ENCODE results near the gene MAP3K5.
"Not testable (repeated sequence)": the region's sequence is repeated elsewhere in the genome, so short reads cannot be mapped to it uniquely, and the experiment has no call there.

Gene MAP3K5

DNA sequence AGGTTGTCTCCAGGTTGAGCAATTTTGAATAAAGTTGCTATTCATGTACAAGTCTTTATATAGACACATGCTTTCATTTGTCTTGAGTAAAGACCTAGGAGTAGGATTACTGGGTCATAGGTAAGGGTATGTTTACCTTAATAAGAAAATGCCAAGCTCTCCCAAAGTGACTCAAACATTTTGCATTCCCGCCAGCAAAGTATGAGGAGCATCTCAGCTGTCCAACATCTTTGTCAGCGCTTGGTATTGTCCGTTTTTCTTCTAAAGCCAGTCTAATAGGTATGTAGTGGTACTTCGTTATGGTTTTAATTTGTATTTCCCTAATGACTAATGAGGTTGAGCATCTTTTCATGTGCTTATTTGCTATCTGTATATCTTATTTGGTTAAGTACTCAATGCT lies 67.2 kb downstream of the MAP3K5 start:
- DNase-seq (ENCODE audit: low spot score), result no peak

DNA sequence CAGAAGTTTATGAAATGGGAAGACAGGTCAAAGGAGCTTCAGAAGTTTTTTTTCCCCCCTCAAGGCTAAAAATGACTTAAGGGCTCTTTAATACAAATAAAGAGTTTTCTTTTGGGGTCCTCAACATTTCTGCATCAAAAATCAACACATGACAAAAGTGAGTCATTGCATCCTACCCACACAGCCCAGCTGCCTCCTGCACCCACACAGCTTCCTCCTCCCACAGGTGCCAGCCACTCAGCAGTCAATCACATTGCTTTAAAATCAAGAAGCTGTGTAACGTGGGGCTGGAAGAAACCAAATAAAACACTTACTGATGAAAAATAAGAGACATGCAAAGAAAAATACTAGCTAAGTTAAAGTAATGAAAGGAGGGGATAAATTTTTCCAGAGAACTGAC lies 68.5 kb downstream of the MAP3K5 start:
- no peak for DNase-seq (ENCODE audit: low spot score)

DNA sequence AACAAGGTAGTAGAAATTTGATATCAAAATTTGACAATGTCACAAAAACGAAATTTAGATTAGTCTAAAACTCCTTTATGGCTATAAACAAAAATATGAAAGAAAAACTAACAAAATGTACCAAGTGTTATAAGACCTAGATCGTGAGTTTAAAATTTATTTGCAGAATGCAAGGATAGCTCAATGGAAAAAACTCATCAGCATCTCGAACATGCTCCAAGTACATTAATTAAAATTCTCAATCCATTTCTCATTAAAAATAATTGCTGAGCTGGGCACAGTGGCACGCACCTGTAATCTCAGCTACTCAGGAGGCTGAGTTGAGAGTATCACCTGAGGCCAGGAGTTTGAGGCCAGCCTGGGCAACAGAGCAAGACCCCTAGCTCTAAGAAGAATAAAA lies 70.8 kb downstream of the MAP3K5 start:
- no peak for DNase-seq (ENCODE audit: low spot score)

DNA sequence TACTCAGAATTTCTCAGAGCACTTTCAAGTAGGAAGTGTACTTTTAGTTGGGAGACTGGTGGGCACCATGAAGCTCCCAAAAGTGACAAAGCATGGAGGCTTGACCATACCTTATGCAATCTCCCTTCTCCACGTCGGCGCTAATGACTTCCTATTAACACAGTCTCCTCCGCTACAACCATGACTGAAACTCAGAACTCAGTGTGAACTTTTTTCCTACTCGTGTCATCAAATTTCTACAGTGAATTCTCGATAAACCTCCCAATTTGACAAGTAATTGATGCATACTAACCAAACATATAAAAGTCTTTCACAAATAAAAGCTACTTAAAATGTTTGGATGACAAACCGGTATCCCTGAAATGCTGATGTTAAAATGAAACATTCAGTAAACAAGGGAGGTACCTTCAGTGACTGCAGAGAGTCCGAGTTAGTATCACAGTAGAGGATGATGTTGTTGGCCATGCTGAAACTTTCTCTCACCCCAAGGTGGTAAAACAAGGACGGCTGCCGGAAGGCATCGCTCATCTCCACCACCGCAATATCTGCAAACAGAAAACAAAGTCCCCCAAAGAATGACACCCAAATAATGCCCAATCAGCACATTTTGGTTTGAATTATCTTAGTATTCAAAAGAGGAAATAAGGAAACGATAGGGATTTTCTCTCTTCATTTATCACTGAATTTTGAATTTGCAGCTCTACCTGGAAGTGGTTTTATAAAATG lies 72.1 kb downstream of the MAP3K5 start:
- DNase-seq (ENCODE audit: low spot score), result no peak

DNA sequence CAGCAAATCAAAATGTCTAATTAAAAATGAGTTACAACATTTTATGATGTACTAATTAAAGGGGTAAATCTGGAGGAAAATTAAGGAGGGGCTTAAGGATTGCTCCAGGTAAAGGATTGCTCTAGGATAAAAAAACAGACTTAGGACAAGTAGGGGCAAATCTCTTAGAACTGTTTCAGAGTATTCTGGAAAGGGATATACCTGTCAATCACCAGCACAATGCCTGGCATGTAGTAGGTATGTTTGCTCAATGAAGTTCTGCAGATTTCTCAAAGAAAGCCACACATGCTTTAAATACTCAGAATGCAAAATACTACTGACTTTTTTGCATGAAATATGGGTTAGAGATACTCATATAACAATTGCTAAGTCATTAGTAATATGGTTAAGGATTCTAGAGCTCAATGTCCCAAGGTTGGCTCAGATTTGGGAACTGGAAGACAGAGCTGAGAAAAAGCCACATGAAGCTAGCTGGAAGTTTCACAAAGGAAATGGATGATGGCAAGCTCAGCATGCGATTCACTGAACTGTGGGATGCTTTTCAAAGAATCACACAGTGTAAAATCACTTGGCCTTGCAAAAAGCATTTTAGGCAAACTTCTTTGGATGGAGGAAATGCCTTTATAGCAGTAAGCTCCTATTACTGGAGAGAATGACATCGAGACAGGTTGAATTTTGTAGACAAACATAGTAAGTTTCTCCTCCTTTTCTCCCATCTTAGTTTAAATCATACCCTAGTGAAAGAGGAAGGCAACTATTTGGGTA lies 72.8 kb downstream of the MAP3K5 start:
- DNase-seq (ENCODE audit: low spot score), result peak; percentile 68

DNA sequence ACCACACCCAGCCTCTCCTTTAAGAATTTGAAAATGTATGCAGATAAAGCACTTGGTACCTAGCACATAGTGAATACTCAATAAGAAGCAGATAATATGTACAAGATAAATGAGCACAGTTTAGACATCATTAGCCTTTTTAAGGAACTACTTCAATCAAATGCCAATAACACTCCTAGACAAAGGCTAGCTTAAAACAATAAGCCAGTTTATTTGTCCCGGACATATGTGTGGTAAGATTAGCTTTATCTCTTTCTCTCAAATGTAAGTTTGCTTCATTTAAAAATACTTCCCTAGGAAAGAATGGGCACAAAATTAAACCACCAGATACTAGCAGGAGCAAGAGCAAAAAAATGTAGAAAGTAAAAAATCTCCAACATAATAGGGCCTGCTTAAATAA lies 73.8 kb downstream of the MAP3K5 start:
- no peak for DNase-seq (ENCODE audit: low spot score)

DNA sequence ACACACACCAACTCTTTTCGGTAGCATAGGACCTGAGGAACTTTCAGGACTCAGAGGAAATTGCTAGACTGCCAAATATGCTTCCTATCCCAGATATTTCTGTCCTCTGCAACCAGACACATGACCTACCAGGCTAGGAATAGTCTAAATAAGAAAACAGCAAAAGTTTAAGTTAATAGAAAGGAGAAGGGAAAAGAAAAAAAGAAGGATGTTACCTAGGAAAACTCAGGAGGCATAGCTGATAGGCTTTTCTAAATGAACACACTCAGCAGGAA lies 74.6 kb downstream of the MAP3K5 start:
- DNase-seq (ENCODE audit: low spot score), result no peak

DNA sequence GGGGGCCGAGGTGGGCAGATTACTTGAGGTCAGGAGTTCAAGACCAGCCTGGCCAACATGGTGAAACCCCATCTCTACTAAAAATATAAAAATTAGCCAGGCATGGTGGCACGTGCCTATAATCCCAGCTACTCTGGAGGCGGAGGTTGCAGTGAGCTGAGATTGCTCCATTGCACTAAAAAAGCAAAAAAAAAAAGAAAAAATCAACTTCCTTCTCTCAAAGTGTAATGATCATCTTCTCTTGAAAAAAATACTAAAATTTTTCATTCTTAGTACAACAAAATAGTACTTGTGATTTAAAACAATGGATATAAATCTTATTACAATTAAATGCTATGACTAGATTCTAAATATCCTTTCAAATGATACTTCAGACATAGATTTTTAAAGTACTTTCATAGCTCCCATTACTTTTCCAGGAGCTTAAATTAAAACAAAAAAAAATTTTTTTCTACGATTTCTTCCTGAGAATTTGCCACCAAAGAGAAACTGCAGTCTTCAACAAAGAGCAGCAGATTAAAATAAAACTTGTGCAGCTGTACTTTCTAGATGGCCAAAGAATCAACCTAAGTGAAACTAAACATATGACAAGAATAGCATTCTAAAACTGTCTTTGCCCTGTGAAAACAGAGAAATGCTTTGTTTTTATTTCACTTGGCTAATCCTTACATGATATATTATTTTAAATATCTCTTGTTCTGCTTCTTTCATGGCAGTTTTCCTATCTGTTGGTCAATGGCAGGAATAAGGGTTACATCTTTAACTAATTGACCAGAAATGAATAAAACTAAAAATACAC lies 75.2 kb downstream of the MAP3K5 start:
- no peak for DNase-seq (ENCODE audit: low spot score)

DNA sequence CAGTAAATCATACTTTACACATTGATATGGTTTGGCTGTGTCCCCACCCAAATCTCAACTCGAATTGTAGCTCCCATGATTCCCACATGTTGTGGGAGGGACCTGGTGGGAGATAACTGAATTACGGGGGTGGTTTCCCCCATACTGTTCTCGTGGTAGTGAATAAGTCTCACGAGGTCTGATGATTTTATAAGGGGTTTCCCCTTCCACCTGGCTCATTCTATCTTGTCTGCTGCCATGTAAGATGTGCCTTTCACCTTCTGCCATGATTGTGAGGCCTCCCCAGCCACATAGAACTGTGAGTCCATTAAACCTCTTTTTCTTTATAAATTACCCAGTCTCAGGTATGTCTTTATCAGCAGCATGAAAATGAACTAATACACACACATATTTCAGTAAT lies 79.6 kb downstream of the MAP3K5 start:
- not testable (repeated sequence) for DNase-seq (ENCODE audit: low spot score)

DNA sequence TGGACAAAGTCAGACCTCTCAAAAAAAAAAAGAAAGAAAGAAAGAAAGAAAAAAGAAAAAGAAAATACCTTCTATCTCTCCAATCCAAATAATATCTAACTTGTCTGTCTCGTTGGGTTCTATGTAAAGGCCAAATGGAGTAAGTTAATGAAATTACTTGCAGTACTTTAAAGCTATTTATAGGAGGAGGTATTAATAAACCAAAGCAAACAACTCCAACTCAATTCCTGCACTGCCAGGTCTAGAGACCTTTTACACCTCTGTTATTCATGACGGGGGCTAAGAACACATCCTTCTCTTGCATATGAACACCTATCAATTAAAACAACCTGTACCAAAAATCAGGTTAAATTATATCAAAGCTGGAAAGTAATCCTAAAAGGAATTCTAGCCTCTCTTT lies 80.6 kb downstream of the MAP3K5 start:
- DNase-seq (ENCODE audit: low spot score), result no peak

DNA sequence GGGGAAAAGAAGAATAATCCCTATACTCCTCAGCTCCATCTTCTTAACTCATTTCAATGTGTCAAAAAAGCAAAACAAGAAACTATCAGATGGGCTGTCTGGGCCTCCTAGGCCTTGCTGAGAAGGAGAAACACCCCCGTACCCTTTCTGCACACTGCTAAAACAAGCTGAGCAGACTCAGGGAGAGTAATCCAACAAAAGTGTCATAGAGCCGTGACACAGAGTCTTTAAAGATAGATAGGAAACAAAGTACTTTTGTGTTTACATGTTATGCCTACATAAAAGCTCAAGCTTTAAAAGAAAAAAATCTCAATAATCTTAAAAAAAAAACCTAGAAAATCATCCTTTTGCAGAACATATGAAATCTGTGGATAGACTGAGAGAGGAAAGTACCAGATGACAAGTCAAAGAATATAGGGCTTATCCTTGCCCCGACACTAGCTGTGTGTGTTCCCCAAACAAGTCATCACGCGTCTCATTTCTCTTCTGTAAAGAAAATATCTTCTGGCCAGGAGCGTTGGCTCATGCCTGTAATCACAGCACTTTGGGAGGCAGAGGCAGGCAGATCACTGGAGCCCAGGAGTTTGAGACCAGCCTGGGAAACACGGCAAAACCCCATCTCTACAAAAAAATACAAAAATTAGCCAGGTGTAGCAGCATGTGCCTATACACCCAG lies 81.3 kb downstream of the MAP3K5 start:
- DNase-seq (ENCODE audit: low spot score), result no peak

DNA sequence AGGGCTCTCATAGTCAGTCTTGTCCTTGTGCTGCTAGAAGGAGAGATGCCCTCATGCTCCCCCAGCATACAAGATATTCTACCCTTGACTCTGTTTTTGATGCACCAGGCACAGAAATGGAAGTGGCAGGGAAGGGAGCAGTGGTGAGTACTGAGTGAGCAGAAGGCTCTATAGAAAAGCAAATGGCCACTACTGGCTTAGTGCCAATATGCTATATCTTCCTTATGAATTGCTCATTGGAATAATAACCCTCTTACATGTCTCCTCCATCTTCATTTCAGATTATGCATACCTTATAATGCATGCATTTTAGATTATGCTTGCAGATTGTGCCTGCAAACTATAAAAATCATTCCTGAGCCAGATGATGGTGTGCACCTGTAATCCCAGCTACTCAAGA lies 82.8 kb downstream of the MAP3K5 start:
- DNase-seq (ENCODE audit: low spot score), result no peak

DNA sequence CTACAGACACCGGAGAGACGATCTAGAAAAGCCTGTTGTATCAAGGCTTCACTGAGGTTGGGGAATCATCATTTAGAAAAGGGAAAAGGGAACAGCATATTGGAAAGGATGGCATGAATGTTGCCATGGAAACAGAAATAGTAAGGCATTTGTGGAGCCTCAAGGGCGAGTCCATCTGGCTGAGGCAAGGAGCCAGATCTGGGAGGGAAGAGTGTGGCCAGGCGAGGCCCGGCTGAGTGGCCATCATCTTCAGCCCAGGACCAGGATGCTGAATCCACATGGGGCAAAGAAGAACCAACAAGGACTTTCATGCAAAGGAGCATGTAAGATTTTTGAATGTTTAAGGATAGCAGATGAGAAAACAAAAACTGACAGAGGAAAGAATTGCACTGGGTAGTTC lies 85.8 kb downstream of the MAP3K5 start:
- peak; percentile 96 for DNase-seq (ENCODE audit: low spot score)

DNA sequence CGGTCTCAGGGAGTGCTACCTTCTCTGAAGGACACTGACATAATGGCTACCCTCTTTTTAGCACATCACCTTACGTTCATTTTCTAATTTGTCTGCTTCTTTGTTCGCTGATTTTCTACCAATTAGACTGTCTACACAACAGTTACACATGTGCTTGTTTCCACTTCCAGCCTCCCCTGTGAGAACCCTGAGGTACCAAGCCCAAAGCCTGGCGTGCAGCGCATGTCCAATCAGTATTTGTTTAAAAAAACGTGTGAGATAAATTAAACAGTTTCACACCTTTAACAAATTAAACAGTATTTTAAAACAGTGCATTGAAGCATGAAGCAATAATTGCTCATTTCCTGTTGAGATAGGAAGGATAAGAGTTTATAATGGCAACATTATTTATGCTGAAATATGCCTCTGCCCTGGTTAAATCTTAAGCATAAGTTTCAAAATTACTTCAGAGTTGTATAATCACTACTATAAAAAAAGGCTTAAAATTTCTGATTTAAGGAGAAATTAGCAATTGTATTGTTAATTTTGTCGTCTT lies 88.9 kb downstream of the MAP3K5 start:
- DNase-seq (ENCODE audit: low spot score), result no peak

DNA sequence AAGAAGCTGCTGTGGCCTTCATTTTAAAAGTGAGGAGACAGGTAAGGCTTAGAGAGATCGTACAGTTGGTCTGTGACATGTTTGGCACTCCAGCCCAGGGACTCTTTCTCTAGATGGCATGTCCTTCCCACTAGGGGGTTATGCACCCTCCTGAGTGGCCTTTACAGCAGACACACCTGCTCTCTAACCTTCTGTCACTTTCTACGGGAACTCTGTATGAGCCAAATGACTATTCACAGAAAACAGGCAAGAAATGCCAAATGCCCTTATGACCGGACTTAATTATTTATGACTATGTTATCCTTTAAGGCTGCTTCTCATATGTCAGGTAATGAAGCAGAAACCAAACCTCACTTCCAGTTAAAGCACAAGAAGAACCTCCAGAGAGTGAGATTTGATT lies 91.2 kb downstream of the MAP3K5 start:
- peak; percentile 75 for DNase-seq (ENCODE audit: low spot score)

DNA sequence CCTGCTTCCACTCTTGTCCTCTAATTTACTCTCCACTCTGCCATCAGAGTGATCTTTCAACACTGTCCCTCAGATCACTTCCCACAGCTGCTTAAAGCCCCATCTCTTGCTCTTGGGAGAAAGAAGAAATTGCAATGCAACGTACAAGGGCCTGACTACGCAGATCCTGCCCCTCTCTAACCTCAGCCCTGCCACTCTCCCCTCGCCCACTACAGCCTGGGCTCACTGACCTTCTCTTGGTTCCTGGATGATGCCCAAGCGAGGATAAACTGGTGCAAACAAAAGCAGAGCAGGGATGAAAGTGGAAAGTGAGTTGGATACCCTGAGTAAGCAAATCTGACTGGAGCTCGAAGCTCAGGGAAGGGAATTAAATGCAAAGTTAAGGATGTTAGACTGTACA lies 92.9 kb downstream of the MAP3K5 start:
- no peak for DNase-seq (ENCODE audit: low spot score)

DNA sequence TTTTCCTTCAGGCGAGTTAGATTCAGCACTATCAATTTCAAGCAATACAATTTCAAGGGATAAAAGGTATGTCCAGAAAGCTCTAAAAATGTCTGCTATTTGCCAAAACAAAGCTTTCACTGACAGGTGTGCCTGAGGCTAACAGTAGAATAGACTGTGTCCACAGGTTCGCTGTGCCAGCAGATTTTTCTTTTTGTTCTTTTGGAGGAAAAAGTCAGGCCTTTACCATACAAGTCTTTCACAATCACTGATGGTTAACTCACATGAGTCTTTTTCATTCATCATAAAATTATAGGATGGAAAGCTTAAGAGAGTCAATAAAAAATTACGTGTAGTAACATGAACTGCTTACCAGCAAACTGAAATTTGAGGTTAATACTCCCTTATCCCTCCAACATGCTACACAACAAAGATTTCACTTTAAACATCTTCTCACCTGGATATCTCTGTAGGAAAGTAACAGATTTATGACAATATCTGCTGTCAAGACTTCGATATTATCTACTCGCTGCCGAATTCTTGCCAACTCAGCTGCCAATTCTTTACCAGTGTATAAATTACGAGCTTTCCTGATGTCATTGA lies 95.4 kb downstream of the MAP3K5 start:
- no peak for DNase-seq (ENCODE audit: low spot score)

DNA sequence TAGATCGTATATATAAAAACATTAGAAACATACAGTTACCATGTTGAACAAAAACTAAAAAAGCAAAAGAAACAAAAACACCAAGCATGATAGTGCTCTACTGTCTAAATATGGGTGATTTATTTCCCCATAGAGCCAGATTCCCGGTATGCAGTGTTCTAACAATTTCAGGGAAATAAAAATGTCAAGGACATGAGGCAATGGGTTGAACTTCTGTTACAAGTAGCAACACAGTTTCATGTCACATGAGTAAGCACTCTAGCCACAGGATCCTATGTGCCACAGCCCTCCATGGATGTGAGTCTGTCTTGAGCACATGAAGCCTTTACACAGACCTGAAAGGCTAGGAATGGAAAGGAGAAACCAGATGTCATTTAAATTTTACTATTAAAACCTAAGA lies 96.0 kb downstream of the MAP3K5 start:
- DNase-seq (ENCODE audit: low spot score), result no peak

DNA sequence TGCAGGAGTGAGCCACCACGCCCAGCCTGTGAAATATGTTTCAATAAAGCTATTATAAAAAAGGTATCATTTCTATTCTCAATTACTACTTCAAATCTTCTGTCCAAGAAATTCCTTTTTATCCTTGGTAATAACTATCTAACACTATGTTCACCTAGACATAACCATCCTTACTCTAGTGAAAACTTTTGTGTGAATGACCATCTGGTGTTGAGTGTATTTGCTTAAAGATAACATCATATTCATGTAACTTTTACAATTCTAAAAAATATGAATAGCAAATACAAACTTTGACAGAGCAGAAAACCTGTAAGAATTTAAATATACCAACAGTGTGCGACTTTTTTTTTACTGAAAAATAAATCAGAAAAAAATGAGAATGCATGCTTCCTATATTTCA lies 96.9 kb downstream of the MAP3K5 start:
- no peak for DNase-seq (ENCODE audit: low spot score)

DNA sequence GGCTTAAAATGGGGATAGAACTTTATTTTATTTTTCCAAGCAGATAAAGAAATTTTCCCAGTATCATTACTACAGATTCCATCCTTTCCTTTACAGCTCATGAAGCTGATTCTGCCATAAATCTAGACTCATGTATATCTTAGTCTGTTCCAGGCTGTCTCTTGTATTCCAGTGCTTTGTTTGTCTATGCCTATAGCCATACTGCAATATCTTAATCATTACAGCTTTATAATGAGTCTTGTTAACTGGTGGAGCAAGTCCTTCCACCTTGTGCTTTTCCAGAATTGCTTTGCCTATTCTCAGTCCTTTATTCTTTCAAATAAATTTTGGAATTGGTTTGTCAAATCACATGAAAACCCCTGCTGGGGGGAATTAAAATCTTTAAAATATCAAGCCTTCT lies 99.2 kb downstream of the MAP3K5 start:
- no peak for DNase-seq (ENCODE audit: low spot score)

DNA sequence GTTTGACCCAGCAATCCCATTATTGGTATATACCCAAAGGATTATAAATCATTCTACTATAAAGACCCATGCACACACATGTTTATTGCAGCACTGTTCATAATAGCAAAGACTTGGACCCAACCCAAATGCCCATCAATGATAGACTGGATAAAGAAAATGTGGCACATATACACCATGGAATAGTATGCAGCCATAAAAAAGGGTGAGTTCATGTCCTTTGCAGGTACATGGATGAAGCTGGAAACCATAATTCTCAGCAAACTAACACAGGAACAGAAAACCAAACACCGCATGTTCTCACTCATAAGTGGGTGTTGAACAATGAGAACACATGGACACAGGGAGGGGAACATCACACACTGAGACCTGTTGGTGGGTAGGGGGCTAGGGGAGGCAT lies 104.4 kb downstream of the MAP3K5 start:
- not testable (repeated sequence) for DNase-seq (ENCODE audit: low spot score)

DNA sequence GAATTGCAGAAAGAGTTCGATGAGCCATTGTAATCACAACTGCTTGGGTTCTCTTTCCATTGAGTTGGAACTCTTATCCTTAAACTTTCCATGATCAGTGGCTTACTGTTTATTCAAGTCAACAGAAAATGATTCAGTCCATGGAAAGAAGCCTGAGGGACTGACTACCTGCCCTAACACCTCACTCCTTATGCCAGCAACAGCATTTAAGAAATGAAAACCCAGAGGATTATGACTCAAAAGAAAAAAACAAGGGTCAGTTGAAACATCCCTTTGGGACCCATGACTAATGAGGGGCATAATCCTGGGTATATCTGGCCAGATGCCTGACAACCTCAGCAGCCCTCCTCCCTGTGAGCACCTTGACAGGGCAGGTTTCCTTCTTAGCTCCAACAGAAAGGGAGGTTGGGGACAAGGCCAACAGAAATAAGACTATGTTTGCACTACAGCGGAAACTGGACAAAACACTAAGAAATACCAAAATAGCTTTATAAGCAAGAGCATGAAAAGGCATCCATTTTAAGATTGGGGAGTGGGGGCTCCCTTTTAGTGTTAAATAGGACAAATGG lies 106.7 kb downstream of the MAP3K5 start:
- DNase-seq (ENCODE audit: low spot score), result no peak
